Mesenchymal stem cell (in vitro differentiated cells and primary cell): ENCODE data around the gene GUCA1C.
A peak's percentile ranks its signal among the peaks of the same experiment; 100 is the strongest.

Source experiments
- DNase-seq: peaks from one replicate; pipeline ENCODE4 v3.0.0-alpha.2; 2013
- H2AFZ ChIP-seq: one replicate; pipeline ENCODE4 v1.6.1; 2013; ENCODE audit warnings: low read depth, mild to moderate bottlenecking, control low read depth, inconsistent platforms, low read length, moderate library complexity
- H2AK5ac ChIP-seq: 2 replicates; pipeline ENCODE4 v1.6.1; 2013; ENCODE audit warnings: low read length, moderate library complexity, mild to moderate bottlenecking, inconsistent platforms; ENCODE audit not compliant: severe bottlenecking
- H2BK120ac ChIP-seq: one replicate; pipeline ENCODE4 v1.6.1; 2013; ENCODE audit warnings: low read depth, mild to moderate bottlenecking, inconsistent platforms, low read length, moderate library complexity
- H2BK12ac ChIP-seq, 2 experiments: one replicate each; pipeline ENCODE4 v1.6.1; 2013; ENCODE audit warnings: inconsistent platforms in 2 of 2, low read length in 2 of 2, mild to moderate bottlenecking in 2 of 2, moderate library complexity in 2 of 2, control low read depth in 1 of 2
- H2BK15ac ChIP-seq: one replicate; pipeline ENCODE4 v1.6.1; 2013; ENCODE audit warnings: mild to moderate bottlenecking, low read depth, inconsistent platforms; ENCODE audit not compliant: poor library complexity, severe bottlenecking
- H2BK5ac ChIP-seq: 2 replicates; pipeline ENCODE4 v1.6.1; 2013; ENCODE audit warnings: low read depth, mild to moderate bottlenecking, low read length, control low read depth, inconsistent platforms; ENCODE audit not compliant: poor library complexity, severe bottlenecking
- H3K14ac ChIP-seq, 2 experiments: one replicate each; pipeline ENCODE4 v1.6.1; 2013; ENCODE audit warnings: inconsistent platforms in 2 of 2, low read length in 2 of 2, control low read depth in 1 of 2, mild to moderate bottlenecking in 1 of 2, moderate library complexity in 1 of 2
- H3K18ac ChIP-seq, 2 experiments: one replicate each; pipeline ENCODE4 v1.6.1; 2013; ENCODE audit warnings: inconsistent platforms in 2 of 2, low read length in 2 of 2, control low read depth in 1 of 2, low read depth in 1 of 2, mild to moderate bottlenecking in 1 of 2
- H3K23ac ChIP-seq, 2 experiments: one replicate each; pipeline ENCODE4 v1.6.1; 2013; ENCODE audit warnings: inconsistent platforms in 2 of 2, low read length in 2 of 2, mild to moderate bottlenecking in 2 of 2, moderate library complexity in 2 of 2, control low read depth in 1 of 2
- H3K27ac ChIP-seq: 2 replicates; pipeline ENCODE4 v1.5.1; 2013; ENCODE audit warnings: mild to moderate bottlenecking, moderate library complexity, low read length, control low read depth, inconsistent platforms; ENCODE audit not compliant: poor library complexity, severe bottlenecking
- H3K27me3 ChIP-seq, 2 experiments: 2 replicates each; pipeline versions ENCODE4 v1.6.1 to v1.7.0; 2013; ENCODE audit warnings: low read length in 2 of 2, mild to moderate bottlenecking in 2 of 2, moderate library complexity in 2 of 2, control low read depth in 1 of 2, inconsistent platforms in 1 of 2; ENCODE audit not compliant: control insufficient read depth in 1 of 2, insufficient read depth in 1 of 2
- H3K36me3 ChIP-seq, 2 experiments: 2 replicates each; pipeline versions ENCODE4 v1.6.1 to v1.7.0; 2013; ENCODE audit warnings: low read length in 2 of 2, control low read depth in 1 of 2, inconsistent platforms in 1 of 2, low read depth in 1 of 2, mild to moderate bottlenecking in 1 of 2; ENCODE audit not compliant: insufficient read depth in 2 of 2, control insufficient read depth in 1 of 2
- H3K4ac ChIP-seq, 2 experiments: one replicate each; pipeline ENCODE4 v1.6.1; 2013; ENCODE audit warnings: inconsistent platforms in 2 of 2, low read length in 2 of 2, mild to moderate bottlenecking in 2 of 2, moderate library complexity in 2 of 2, control low read depth in 1 of 2, low read depth in 1 of 2
- H3K4me1 ChIP-seq: 2 replicates; pipeline ENCODE4 v1.6.1; 2013; ENCODE audit warnings: low read depth, low read length, control low read depth; ENCODE audit not compliant: control insufficient read depth, insufficient read depth
- H3K4me2 ChIP-seq: 2 replicates; pipeline ENCODE4 v1.6.1; 2013; ENCODE audit warnings: low read length, mild to moderate bottlenecking, inconsistent platforms; ENCODE audit not compliant: poor library complexity, severe bottlenecking
- H3K4me3 ChIP-seq, 2 experiments: 2 replicates each; pipeline versions ENCODE4 v1.5.1 to v1.7.0; 2013; ENCODE audit warnings: low read length in 2 of 2, mild to moderate bottlenecking in 2 of 2, control low read depth in 1 of 2, low read depth in 1 of 2; ENCODE audit not compliant: insufficient read depth in 1 of 2
- H3K79me1 ChIP-seq: replicated peaks from 2 replicates; pipeline ENCODE4 v1.6.1; 2013; ENCODE audit warnings: mild to moderate bottlenecking, control low read depth, low read length, inconsistent platforms; ENCODE audit not compliant: poor library complexity, severe bottlenecking
- H3K9ac ChIP-seq: 2 replicates; pipeline ENCODE4 v1.7.0; 2013; ENCODE audit warnings: mild to moderate bottlenecking, low read length, moderate library complexity
- H3K9me3 ChIP-seq: 2 replicates; pipeline ENCODE4 v1.7.0; 2013; ENCODE audit warnings: mild to moderate bottlenecking, low read length; ENCODE audit not compliant: control insufficient read depth
- H4K8ac ChIP-seq: one replicate; pipeline ENCODE4 v1.6.1; 2013; ENCODE audit warnings: inconsistent platforms, mild to moderate bottlenecking, low read length, moderate library complexity
- H4K91ac ChIP-seq: one replicate; pipeline ENCODE4 v1.6.1; 2013; ENCODE audit warnings: mild to moderate bottlenecking, low read length, inconsistent platforms
- WGBS: methylation state at CpG from one replicate; pipeline ENCODE4 v1.1.7; 2013; ENCODE audit warnings: mixed read lengths; 5-methylcytosine and 5-hydroxymethylcytosine counted together

Gene GUCA1C

DNA sequence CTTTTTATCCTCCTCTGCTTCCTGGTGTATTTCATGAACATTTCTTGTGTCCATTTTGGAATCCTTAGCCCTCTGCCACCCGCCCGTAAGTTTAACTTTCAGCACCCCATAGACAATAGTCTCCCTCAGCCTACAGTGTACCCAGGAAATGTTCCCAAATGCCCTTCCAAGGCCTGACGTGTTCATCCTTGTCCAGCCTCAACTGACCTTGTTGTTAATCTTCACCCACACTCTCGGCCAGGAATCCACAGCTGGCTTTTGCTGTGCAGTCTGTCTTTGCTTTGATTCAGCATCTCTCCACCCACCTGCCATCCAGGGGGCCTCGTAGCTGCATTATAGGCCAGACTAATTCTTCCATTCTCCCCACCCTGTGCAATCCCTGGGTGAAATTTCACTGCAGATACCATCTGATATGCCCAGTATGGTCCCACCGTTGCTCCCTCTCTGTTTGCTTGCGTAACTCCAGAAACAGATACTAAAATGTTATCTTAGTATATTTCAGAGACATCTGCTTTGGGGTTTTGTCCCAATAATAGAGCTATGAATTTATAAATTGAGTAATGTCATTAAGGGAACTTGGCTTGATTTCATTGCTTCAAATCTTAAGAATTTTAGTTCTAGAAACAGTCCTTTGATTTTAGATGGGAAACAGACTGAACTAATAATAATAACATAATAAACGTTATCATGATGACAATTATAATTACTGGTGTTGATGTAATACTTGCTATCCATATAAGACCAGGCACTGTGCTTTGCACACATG lies 16.6 kb downstream of the GUCA1C start:
- Histone ChIP-seq H3K4ac (no peak overlapping the region), H4K91ac (no peak overlapping the region), H3K79me1 (no peaks in the 10 kb centered on the region), H3K27ac (peak overlapping the region; percentile 75), H2AFZ (no peak overlapping the region), H3K4me1 (peaks cover 8% of the 10 kb centered on the region), H4K8ac (no peak overlapping the region), H3K4me2 (peak overlapping the region; percentile 2), H2BK5ac (no peak overlapping the region), H3K14ac (no peak overlapping the region), H3K9me3 (no peaks in the 10 kb centered on the region), H2BK15ac (no peak overlapping the region), H3K18ac (no peak overlapping the region), H3K27me3 (no peaks in the 10 kb centered on the region), H3K36me3 (no peaks in the 10 kb centered on the region), H2BK120ac (no peak overlapping the region), H3K4me3 (no peak overlapping the region), H3K23ac (no peak overlapping the region), H2AK5ac (peak overlapping the region; percentile 65), H2BK12ac (no peak overlapping the region), H3K9ac (no peak overlapping the region)
- DNase-seq, result no peak
- 62% methylated on average over 6 of the region's 8 CpGs for WGBS

DNA sequence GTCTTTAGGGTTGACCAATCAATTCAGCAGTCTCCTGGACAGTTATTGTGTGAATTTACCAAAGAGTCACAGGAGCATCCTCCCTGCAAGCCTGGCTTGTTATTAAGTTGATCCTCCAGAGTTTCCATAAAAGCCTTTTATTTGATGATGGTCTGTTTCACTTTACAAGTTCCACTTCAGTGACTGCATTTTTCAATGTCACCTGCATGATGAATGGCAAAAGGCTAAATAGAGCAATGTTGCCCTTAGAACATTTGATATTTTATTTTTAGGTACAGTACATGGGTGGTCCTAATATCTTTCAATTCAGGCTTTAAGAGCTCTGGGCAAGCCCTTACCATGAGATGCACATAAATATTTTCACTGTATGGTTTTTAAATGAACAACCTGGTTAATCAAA lies 22.6 kb downstream of the GUCA1C start:
- no peak overlapping the region for H4K91ac ChIP-seq
- H3K27ac ChIP-seq, result no peak overlapping the region
- DNase-seq, result no peak
- no peak overlapping the region for H3K4me2 ChIP-seq
- H3K4ac ChIP-seq, result no peak overlapping the region
- H3K36me3 ChIP-seq, result no peaks in the 10 kb centered on the region
- H3K14ac ChIP-seq, result no peak overlapping the region
- H2BK15ac ChIP-seq, result no peak overlapping the region
- H3K79me1 ChIP-seq, result no peaks in the 10 kb centered on the region
- H2BK5ac ChIP-seq, result no peak overlapping the region
- H2AFZ ChIP-seq, result no peak overlapping the region
- peaks cover 2% of the 10 kb centered on the region for H3K9me3 ChIP-seq
- H3K27me3 ChIP-seq, result no peaks in the 10 kb centered on the region
- no peak overlapping the region for H3K9ac ChIP-seq
- no peak overlapping the region for H3K18ac ChIP-seq
- no peak overlapping the region for H4K8ac ChIP-seq
- H2BK12ac ChIP-seq, result no peak overlapping the region
- no peak overlapping the region for H3K4me3 ChIP-seq
- H3K23ac ChIP-seq, result no peak overlapping the region
- H3K4me1 ChIP-seq, result no peaks in the 10 kb centered on the region
- no peak overlapping the region for H2BK120ac ChIP-seq
- H2AK5ac ChIP-seq, result no peak overlapping the region

DNA sequence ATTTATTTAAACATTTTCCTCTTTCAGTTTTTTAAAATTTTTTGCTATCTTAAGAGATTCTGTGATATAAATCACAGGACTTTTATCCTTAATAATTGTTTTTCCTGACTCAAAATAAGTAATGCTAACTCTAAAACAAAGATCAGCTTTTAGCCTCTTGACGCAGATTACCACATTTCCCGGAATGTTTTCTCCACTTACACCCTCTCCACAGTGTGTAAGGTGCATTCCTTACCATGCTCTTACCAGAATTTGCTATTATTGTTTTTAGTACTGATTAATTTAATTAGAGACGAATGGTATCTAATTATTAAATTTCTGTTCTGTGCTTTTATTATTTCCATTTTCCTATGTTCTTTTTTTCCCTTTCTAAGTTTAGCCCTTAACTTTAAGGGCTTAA lies 34.8 kb downstream of the GUCA1C start:
- Histone ChIP-seq H3K27me3 (peaks cover 0 to 11% of the 10 kb centered on the region in 2 experiments), H3K4me3 (no peak overlapping the region), H2BK15ac (no peak overlapping the region), H3K4me1 (no peaks in the 10 kb centered on the region), H3K18ac (no peak overlapping the region), H3K36me3 (no peaks in the 10 kb centered on the region), H2BK5ac (no peak overlapping the region), H3K9me3 (no peaks in the 10 kb centered on the region), H2AK5ac (no peak overlapping the region), H2BK120ac (no peak overlapping the region), H2AFZ (no peak overlapping the region), H3K9ac (no peak overlapping the region), H3K4me2 (no peak overlapping the region), H4K8ac (no peak overlapping the region), H3K23ac (no peak overlapping the region), H3K14ac (no peak overlapping the region), H2BK12ac (no peak overlapping the region), H3K79me1 (no peaks in the 10 kb centered on the region), H3K27ac (no peak overlapping the region), H3K4ac (no peak overlapping the region), H4K91ac (no peak overlapping the region)
- DNase-seq, result no peak
- 100% methylated on average over 1 of the region's 3 CpGs for WGBS

DNA sequence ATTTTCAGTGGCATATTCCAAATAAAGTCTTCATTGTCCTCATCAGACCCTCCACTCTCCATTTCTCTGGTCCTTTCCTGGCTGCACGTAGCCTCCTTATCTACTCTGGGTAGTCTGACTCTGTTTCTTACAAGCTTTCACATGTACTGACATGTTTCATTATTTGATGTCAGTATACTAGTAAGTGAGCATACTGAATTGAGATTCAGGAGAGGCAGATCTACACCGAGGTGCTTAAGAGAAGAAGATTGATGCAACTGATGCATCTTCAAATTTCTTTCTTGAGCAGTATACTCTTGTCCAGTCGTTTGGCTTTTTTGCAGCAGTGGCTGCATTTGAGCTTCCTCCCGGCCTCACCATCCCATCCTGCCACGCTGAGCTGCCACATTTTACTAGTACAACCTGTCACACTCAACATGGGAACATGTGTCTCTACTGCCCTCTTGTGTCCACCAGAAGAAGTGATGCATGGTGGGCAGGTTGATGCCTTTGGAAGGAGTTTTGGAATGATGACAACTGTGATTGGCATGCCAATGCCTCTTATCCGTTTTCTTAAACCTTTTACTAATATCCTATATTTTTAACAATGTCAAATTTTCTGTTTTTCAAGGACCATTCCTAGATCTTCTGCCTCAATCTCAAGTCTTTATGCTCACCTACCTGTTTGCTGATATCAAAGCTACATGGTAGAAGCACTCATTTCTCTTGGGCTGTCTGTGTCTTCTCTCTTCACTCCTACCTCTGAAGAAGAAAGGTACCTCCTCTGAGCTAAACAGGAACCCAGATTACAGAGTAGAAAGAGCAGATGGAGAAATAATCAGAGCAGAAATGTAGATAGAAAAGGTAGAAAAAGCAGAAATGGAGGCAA lies 38.7 kb downstream of the GUCA1C start:
- Histone ChIP-seq H3K4me1 (no peaks in the 10 kb centered on the region), H2BK120ac (no peak overlapping the region), H3K14ac (no peak overlapping the region), H2AFZ (no peak overlapping the region), H3K27me3 (peaks cover 0 to 11% of the 10 kb centered on the region in 2 experiments), H3K4me3 (no peak overlapping the region), H3K27ac (no peak overlapping the region), H2BK12ac (no peak overlapping the region), H3K36me3 (no peaks in the 10 kb centered on the region), H3K4ac (no peak overlapping the region), H3K23ac (no peak overlapping the region), H3K4me2 (no peak overlapping the region), H3K9me3 (no peaks in the 10 kb centered on the region), H2AK5ac (no peak overlapping the region), H2BK5ac (no peak overlapping the region), H3K18ac (no peak overlapping the region), H4K91ac (no peak overlapping the region), H2BK15ac (no peak overlapping the region), H4K8ac (no peak overlapping the region), H3K79me1 (no peaks in the 10 kb centered on the region), H3K9ac (no peak overlapping the region)
- DNase-seq, result peak; percentile 66
- WGBS, result 27% methylated on average over 5 of the region's 6 CpGs
